Chondrocyte (in vitro differentiated cells): ENCODE data around the gene CDC42EP4. TPM values are rescaled to one million over a fixed set of nuclear protein-coding genes. Genes with fewer than 3 reads are reported as not detected.
A peak's percentile ranks its signal among the peaks of the same experiment; 100 is the strongest.

Experiments
- DNase-seq: peaks from one replicate; pipeline ENCODE4 v3.0.0; 2021; ENCODE audit warnings: mixed read lengths, low spot score
- H3K27ac Mint-ChIP-seq: one replicate; pipeline ENCODE4 v1.8.0; 2021; ENCODE audit warnings: mild to moderate bottlenecking, moderate library complexity, mixed read lengths; ENCODE audit not compliant: unreplicated experiment
- H3K27me3 Mint-ChIP-seq: 2 replicates; pipeline ENCODE4 v1.8.0; 2021; ENCODE audit warnings: low read depth, mixed read lengths
- H3K36me3 Mint-ChIP-seq: 2 replicates; pipeline ENCODE4 v1.8.0; 2021; ENCODE audit warnings: low read depth, mixed read lengths
- H3K4me1 Mint-ChIP-seq: 2 replicates; pipeline ENCODE4 v1.8.0; 2021; ENCODE audit warnings: low read depth, mild to moderate bottlenecking, mixed read lengths
- H3K4me3 Mint-ChIP-seq: one replicate; pipeline ENCODE4 v1.8.0; 2021; ENCODE audit warnings: mild to moderate bottlenecking, moderate library complexity, mixed read lengths; ENCODE audit not compliant: unreplicated experiment
- H3K9me3 Mint-ChIP-seq: 2 replicates; pipeline ENCODE4 v1.8.0; 2021; ENCODE audit warnings: low read depth, mixed read lengths
- total RNA-seq: library from RNA; stranded (reverse); gene quantifications from 3 replicates; pipeline ENCODE4 v1.2.1, GENCODE V29; 2021
- TF ChIP-seq, protein P1 (sequence below): fragments of 200-600 bp; sonication (generic); IDR thresholded peaks from 2 replicates; pipeline ENCODE4 v1.5.0; 2021; ENCODE audit warnings: antibody characterized with exemption, mild to moderate bottlenecking, moderate library complexity

The CDC42EP4 gene
- total RNA-seq, 1 donor from 2014 or later = 10.5 TPM

DNA sequence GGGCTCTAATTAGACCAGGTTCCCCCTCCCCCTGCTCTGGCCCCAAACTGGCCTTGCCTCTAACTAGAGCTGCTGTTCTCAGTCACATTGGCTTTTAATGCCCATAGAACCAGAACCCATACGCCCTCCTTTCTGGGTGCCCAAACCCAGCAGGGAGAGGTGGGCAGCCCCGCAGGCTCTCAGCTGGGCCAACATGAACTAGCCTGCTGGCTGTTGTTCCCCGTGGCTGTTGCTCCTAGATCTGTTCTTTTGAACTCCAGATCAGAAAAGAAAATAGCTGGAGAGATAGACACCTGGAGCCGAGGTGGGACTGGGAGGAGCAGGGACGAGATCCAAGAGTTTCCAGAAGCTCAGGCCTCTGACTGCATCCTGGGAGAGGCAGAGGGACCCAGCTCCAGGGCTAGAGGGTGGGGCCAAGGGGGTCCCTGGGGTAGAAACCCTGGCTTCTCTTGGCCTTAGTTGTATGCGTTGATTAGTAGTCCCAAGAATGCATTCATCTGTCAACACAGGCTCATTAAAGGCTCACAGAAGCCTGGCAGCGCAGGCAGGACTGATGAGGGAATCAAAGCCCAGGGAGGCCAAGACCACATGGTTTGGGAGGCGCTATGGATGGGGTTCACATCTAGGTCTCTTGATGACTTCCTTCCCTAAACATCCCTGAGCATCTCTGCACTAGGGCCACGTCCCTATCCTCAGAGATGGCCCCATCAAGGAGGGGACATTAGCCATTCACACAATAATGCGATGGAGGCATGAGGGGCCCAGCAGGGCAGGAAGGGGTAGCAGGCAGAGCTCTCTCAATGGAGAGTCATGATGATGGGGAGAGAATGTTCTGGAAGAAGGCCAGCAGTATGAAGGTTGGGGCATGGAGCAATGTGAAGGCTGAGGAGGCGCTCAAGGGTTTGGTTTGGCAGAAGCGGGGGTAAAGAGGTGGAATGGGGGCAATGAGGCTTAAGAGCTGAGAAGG lies 48.8 kb downstream of the CDC42EP4 start:
- H3K36me3 Mint-ChIP-seq = no peaks in the 10 kb centered on the region
- no peaks in the 10 kb centered on the region for H3K27me3 Mint-ChIP-seq
- H3K27ac Mint-ChIP-seq = no peak overlapping the region
- H3K4me1 Mint-ChIP-seq = peaks cover 6% of the 10 kb centered on the region
- TF ChIP-seq, protein P1, sequence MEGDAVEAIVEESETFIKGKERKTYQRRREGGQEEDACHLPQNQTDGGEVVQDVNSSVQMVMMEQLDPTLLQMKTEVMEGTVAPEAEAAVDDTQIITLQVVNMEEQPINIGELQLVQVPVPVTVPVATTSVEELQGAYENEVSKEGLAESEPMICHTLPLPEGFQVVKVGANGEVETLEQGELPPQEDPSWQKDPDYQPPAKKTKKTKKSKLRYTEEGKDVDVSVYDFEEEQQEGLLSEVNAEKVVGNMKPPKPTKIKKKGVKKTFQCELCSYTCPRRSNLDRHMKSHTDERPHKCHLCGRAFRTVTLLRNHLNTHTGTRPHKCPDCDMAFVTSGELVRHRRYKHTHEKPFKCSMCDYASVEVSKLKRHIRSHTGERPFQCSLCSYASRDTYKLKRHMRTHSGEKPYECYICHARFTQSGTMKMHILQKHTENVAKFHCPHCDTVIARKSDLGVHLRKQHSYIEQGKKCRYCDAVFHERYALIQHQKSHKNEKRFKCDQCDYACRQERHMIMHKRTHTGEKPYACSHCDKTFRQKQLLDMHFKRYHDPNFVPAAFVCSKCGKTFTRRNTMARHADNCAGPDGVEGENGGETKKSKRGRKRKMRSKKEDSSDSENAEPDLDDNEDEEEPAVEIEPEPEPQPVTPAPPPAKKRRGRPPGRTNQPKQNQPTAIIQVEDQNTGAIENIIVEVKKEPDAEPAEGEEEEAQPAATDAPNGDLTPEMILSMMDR = no peak
- peak; percentile 34 for DNase-seq
- H3K4me3 Mint-ChIP-seq = no peak overlapping the region
- no peaks in the 10 kb centered on the region for H3K9me3 Mint-ChIP-seq

DNA sequence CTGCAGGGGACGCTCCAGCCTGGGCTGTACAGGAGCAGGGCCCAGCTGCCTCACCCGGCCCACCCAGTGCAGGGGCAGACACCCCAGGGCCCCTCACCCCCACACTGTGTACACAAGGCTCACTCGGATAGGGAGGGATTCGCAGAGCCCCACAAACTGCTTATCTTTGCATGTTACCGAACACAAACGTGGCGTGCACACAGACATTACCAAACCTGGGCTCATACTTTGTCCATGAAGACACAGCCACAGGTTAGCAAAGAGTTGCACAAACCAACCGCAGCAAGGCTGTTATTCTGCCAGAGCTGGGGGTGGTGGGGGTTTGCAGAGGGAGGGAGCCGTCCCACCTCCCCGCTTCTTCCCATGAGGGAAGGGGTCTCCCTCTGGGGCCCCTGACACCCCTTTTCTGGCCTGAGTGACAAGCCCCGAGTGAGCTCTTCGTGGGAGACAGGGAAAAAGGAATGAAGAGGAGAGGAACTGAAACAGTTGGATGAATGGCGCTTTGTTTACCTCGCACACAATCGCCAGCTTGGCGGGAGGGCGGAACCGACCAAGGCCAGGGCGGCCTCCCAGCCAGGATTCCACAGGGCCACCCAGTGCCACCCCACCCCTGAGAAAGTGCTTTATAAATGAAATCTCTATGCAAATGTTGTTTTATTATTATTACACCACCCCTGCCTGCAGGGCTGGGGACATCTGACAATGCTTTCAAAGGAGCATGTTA lies 49.7 kb downstream of the CDC42EP4 start:
- peak; percentile 40 for DNase-seq
- Mint-ChIP-seq H3K9me3 (no peaks in the 10 kb centered on the region), H3K4me3 (no peak overlapping the region)

DNA sequence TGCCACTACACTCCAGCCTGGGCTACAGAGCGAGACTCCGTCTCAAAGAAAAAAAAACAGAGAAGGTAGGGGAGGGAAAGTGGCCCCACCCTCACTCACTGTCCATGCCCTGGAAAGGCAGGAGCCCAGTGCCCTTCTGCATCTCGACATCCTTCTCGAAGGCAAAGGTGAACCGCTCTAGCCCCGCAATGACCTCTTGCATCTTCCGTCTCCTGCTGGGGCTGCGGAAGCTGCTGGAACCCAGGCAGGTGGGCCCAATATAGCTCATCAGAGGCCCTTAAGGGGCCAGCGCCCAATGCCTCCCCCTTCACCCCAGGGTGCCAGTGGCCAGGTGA lies 50.2 kb downstream of the CDC42EP4 start, which contains the start of gene CPSF4L:
CPSF4L (minus strand) TSS at position 264 of the 335 bp plus-strand sequence; CDS start at position 202, 62 bp downstream.
- H3K27me3 Mint-ChIP-seq = no peaks in the 10 kb centered on the region
- DNase-seq = peak; percentile 75
- H3K4me1 Mint-ChIP-seq = peaks cover 6% of the 10 kb centered on the region
- H3K9me3 Mint-ChIP-seq = no peaks in the 10 kb centered on the region
- H3K36me3 Mint-ChIP-seq = no peaks in the 10 kb centered on the region
- H3K4me3 Mint-ChIP-seq = no peak within 1 kb of the TSS
- H3K27ac Mint-ChIP-seq = no peak within 1 kb of the TSS
- TF ChIP-seq, protein P1 = no peak

More for the DNA sequence above, 49.7 kb downstream of the CDC42EP4 start:
- Mint-ChIP-seq H3K4me1 (peaks cover 6% of the 10 kb centered on the region), H3K36me3 (no peaks in the 10 kb centered on the region), H3K27ac (no peak overlapping the region), H3K27me3 (no peaks in the 10 kb centered on the region)
- TF ChIP-seq, protein P1 = no peak

DNA sequence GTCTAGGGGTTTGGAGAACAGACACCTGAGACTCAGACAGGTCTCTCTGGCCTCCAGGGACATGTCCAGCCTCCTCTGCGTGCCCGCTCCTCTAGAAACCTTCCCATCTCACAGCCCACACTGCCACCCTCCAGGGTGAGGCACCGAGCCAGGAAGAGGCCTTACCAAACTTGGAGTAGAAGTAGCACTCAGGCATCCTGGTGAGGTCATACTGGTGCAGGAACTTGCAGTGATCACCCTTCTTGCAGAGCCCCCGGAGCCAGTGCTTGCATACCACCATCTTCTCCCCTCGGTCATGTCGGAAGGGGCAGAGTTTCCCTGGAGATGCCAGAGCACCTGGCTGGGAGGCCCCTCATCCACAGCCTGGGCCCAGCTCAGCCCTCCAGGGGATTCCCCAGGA lies 54.3 kb downstream of the CDC42EP4 start:
- H3K27me3 Mint-ChIP-seq = no peaks in the 10 kb centered on the region
- H3K4me1 Mint-ChIP-seq = peaks cover 6% of the 10 kb centered on the region
- DNase-seq = peak; percentile 78
- H3K36me3 Mint-ChIP-seq = no peaks in the 10 kb centered on the region
- TF ChIP-seq, protein P1 = no peak
- no peaks in the 10 kb centered on the region for H3K9me3 Mint-ChIP-seq
- H3K4me3 Mint-ChIP-seq = no peak overlapping the region
- no peak overlapping the region for H3K27ac Mint-ChIP-seq

DNA sequence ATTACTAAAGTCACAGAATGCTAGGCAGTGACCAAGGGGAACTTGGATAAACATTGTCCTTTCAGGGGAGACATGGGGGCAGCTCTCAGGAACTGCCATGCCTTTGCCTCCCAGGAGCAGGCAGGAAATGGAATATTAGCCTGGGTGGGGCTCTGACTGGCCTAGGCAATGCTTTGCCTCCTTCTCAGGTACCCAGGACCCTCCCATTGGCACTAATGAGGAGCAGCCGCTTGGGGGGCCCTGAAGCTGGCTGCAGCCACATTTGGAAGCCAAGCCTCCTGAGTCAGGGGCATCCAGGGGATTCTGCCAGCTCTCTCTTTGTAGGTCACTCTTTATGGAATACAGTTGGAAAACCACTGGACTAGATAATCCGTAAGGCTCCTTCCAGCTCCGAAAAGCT lies 55.6 kb downstream of the CDC42EP4 start:
- Mint-ChIP-seq H3K9me3 (no peaks in the 10 kb centered on the region), H3K36me3 (no peaks in the 10 kb centered on the region), H3K27me3 (no peaks in the 10 kb centered on the region), H3K27ac (no peak overlapping the region), H3K4me1 (peaks cover 3% of the 10 kb centered on the region), H3K4me3 (no peak overlapping the region)
- DNase-seq = peak; percentile 22
- TF ChIP-seq, protein P1 = no peak
